Neural progenitor cell (in vitro differentiated cells): ENCODE results near the gene SCML1.

ENCODE experiments used
- CTCF ChIP-seq: fragments of 200-600 bp; sonication (generic); IDR thresholded peaks from 2 replicates; pipeline ENCODE4 v1.5.1; 2017; ENCODE audit warnings: antibody characterized with exemption, mild to moderate bottlenecking
- EZH2 ChIP-seq: fragments of 200-600 bp; sonication (generic); IDR thresholded peaks from 2 replicates; pipeline ENCODE4 v1.6.1; 2017; ENCODE audit warnings: antibody characterized with exemption, mild to moderate bottlenecking, moderate library complexity
- EZH2phosphoT487 ChIP-seq: fragments of 200-600 bp; sonication (generic); IDR thresholded peaks from 2 replicates; pipeline ENCODE4 v1.6.1; 2017; ENCODE audit warnings: antibody characterized with exemption

DNA sequence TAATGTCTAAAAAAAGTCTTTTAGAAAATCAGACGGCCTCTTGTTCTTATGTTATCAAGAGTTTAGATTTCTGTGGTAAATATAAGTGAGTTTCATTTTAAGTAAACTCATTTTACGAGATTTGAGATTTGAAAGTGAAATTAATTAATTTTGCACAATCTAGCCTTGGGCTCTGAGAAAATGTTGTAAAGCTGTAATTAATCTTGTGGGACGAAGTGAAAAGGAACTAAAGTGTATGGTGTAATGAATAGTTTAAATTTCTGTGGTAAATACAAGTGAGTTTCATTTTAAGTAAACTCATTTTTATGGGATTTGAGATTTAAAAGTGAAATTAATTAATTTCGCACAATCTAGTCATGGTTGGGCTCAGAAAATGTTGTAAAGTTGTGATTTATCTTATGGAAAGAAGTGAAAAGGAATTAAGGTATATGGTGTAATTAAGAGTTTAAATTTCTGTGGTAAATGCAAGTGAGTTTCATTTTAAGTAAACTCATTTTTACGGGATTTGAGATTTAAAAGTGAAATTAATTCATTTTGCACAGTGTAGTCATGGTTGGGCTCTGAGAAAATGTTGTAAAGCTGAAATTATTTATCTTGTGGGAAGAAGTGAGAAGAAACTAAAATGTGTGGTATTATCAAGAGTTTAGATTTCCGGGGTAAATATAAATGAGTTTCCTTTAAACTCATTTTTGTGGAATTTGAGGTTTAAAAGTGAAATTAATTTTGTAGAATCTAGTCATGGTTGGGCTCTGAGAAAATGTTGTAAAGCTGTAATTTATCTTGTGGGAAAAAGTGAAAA is 1.6 kb downstream of the SCML1 start:
- no peak for TF ChIP-seq CTCF
- TF ChIP-seq EZH2: no peak
- no peak for TF ChIP-seq EZH2phosphoT487
